ENCODE results near the gene CACNA1B. TPM values are rescaled to one million over a fixed set of nuclear protein-coding genes. Genes with fewer than 3 reads are reported as not detected.

Gene CACNA1B
- polyA plus RNA-seq, 1 of the 3 experiments (the other 2 are of a cell fraction) = 0.03 TPM

- no peaks in the 10 kb centered on the region for H3K27me3 ChIP-seq (ENCODE audit: insufficient read depth)
- H2AFZ ChIP-seq (ENCODE audit: low read depth) = no peak overlapping the region
- no peaks in the 10 kb centered on the region for H3K4me1 ChIP-seq (ENCODE audit: control insufficient read depth in 1 of 2, insufficient read depth in 2 of 2, low read depth in 1 of 2, low read length in 1 of 2)
- ChIA-PET CTCF (interaction anchor here (0.9 kb wide), 1 partner anchor 18 kb away, joined by 3 read pairs; no protein-coding TSS in a partner anchor), POLR2A (no interaction called here)
- 58% methylated on average over 16 of the region's 22 CpGs for WGBS (ENCODE audit: low lambda C conversion rate)
- H3K36me3 ChIP-seq (replicated peaks in 1 of 2; ENCODE audit: control insufficient read depth in 1 of 2, insufficient read depth in 2 of 2, low read length in 1 of 2) = no peaks in the 10 kb centered on the region
- no peaks in the 10 kb centered on the region for H3F3A ChIP-seq (replicated peaks; ENCODE audit: insufficient read depth)
- no peaks in the 10 kb centered on the region for H3K79me2 ChIP-seq (ENCODE audit: insufficient read depth)
- TF ChIP-seq GATA2 (CRISPR knock-in tag; IDR thresholded peaks at IDR 0.05) (no peak), YY1 (IDR thresholded peaks at IDR 0.05; ENCODE audit: low read depth) (no peak), USF2 (IDR thresholded peaks at IDR 0.05; ENCODE audit: borderline replicate concordance, low read depth, low read length) (no peak), MAX (IDR thresholded peaks at IDR 0.05; ENCODE audit: low read depth) (no peak), EP300 (IDR thresholded peaks at IDR 0.05; ENCODE audit: borderline replicate concordance in 1 of 2, low read depth in 1 of 2, low read length in 1 of 2) (no peak), SMC3 (IDR thresholded peaks at IDR 0.05; ENCODE audit: low read depth, low read length) (no peak), CHD2 (IDR thresholded peaks at IDR 0.05; ENCODE audit: low read length, partially characterized antibody) (no peak), FOXM1 (IDR thresholded peaks at IDR 0.05; ENCODE audit: low read depth) (no peak), RAD21 (IDR thresholded peaks at IDR 0.05; ENCODE audit: low read length) (no peak), GABPA (IDR thresholded peaks at IDR 0.05; ENCODE audit: low read depth) (no peak), TAF1 (IDR thresholded peaks at IDR 0.05; ENCODE audit: borderline replicate concordance, low read depth, low read length) (no peak), USF1 (IDR thresholded peaks at IDR 0.05; ENCODE audit: borderline replicate concordance, low read depth) (no peak), CTCF (IDR thresholded peaks at IDR 0.05) (no peak), ZBTB33 (IDR thresholded peaks at IDR 0.05; ENCODE audit: borderline replicate concordance, low read depth) (no peak), MEF2A (IDR thresholded peaks at IDR 0.05; ENCODE audit: borderline replicate concordance, low read depth) (no peak), SIN3A (IDR thresholded peaks at IDR 0.05; ENCODE audit: borderline replicate concordance, low read depth, low read length) (no peak)
- no peaks in the 10 kb centered on the region for H3K9me3 ChIP-seq
- H4K20me1 ChIP-seq (ENCODE audit: insufficient read depth) = no peaks in the 10 kb centered on the region
- H3K4me2 ChIP-seq = no peak overlapping the region
- no peak for DNase-seq
- H3K4me3 ChIP-seq (ENCODE audit: low read depth in 2 of 2, low read length in 1 of 2) = no peak overlapping the region
- no peak overlapping the region for H3K9ac ChIP-seq
- no peaks in the 10 kb centered on the region for H3K9me2 ChIP-seq
- no peak overlapping the region for H3K27ac ChIP-seq (ENCODE audit: low read depth in 2 of 2, low read length in 1 of 2)
Observed at GRCh38 chr9:137986268-137987099, 108.9 kb downstream of the CACNA1B start.

Data from SK-N-SH (cell line).